GM18519 (cell line): ENCODE data around the gene FNBP1L.
"Not testable (repeated sequence)": the region's sequence is repeated elsewhere in the genome, so short reads cannot be mapped to it uniquely, and the experiment has no call there.

Experiments used
- ATAC-seq: cut with Tn5 transposase; IDR thresholded peaks from one replicate; pipeline ENCODE4 v1.9.1; 2021; ENCODE audit warnings: mild to moderate bottlenecking, moderate library complexity; ENCODE audit not compliant: unreplicated experiment, low FRiP score

Gene FNBP1L

GRCh38 chr1:93442008-93442666 is 5.8 kb upstream of the FNBP1L start:
- no peak for ATAC-seq

GRCh38 chr1:93442741-93443140 is 5.2 kb upstream of the FNBP1L start:
- no peak for ATAC-seq

- no peak for ATAC-seq
Measured at GRCh38 chr1:93443454-93443853, 4.5 kb upstream of the FNBP1L start.

- no peak for ATAC-seq
Measured at GRCh38 chr1:93446837-93447451, 974 bp upstream of the FNBP1L start.

- no peak for ATAC-seq
Measured at GRCh38 chr1:93448292-93448982, 519 bp downstream of the FNBP1L start.

GRCh38 chr1:93448983-93449804 is 1.3 kb downstream of the FNBP1L start:
- no peak for ATAC-seq

- ATAC-seq, result no peak
Measured at GRCh38 chr1:93450321-93450720, 2.4 kb downstream of the FNBP1L start.

- no peak for ATAC-seq
Measured at GRCh38 chr1:93453911-93454310, 6.0 kb downstream of the FNBP1L start.

GRCh38 chr1:93459126-93459525 is 11.2 kb downstream of the FNBP1L start:
- no peak for ATAC-seq

- ATAC-seq, result no peak
Measured at GRCh38 chr1:93461236-93461635, 13.3 kb downstream of the FNBP1L start.

GRCh38 chr1:93463960-93464359 is 16.0 kb downstream of the FNBP1L start:
- ATAC-seq, result no peak

- ATAC-seq, result not testable (repeated sequence)
Measured at GRCh38 chr1:93465371-93466082, 17.6 kb downstream of the FNBP1L start.

GRCh38 chr1:93467606-93468005 is 19.7 kb downstream of the FNBP1L start:
- no peak for ATAC-seq

- no peak for ATAC-seq
Measured at GRCh38 chr1:93468662-93469061, 20.7 kb downstream of the FNBP1L start.

- ATAC-seq, result not testable (repeated sequence)
Measured at GRCh38 chr1:93469223-93469622, 21.3 kb downstream of the FNBP1L start.

GRCh38 chr1:93471284-93471683 is 23.4 kb downstream of the FNBP1L start:
- ATAC-seq, result no peak

- ATAC-seq, result no peak
Measured at GRCh38 chr1:93471911-93472310, 24.0 kb downstream of the FNBP1L start.

GRCh38 chr1:93474321-93474720 is 26.4 kb downstream of the FNBP1L start:
- ATAC-seq, result no peak

- ATAC-seq, result no peak
Measured at GRCh38 chr1:93475681-93476080, 27.8 kb downstream of the FNBP1L start.

- ATAC-seq, result not testable (repeated sequence)
Measured at GRCh38 chr1:93479133-93479745, 31.3 kb downstream of the FNBP1L start.
